K562 (cell line): Measurements from ENCODE around the gene CYP11A1. TPM values are rescaled to one million over a fixed set of nuclear protein-coding genes. Genes with fewer than 3 reads are reported as not detected.
A peak's percentile ranks its signal among the peaks of the same experiment; 100 is the strongest.

Experiments used
- ATAC-seq: fragments of 200-7000 bp; cut with Tn5 transposase; 3 replicates; pipeline ENCODE4 v1.9.1; 2020; ENCODE audit warnings: moderate library complexity
- BruUV-seq: library from RNA; stranded (reverse); fragments of 400-500 nt; replicated peaks from 2 replicates; lab custom pipeline; 2021; lab: Mats Ljungman, UMichigan
- CTCF ChIA-PET: fragments of 300-600 bp; formaldehyde crosslinking; extraction: SDS; loops from one replicate; lab custom pipeline; 2021; ENCODE audit warnings: low intra/inter-chr PET ratio; lab: Yijun Ruan, JAX
- POLR2A ChIA-PET: fragments of 300-600, 350-650 bp; sonication (Branson Sonifier 250); formaldehyde crosslinking; extraction: SDS; loops from one replicate; lab custom pipeline; 2021; ENCODE audit warnings: antibody characterized with exemption, inconsistent platforms; lab: Yijun Ruan, JAX
- DNase-seq, 4 experiments: peaks; one replicate each; pipeline versions ENCODE4 v3.0.0 to v3.0.0-alpha.2; 2011 to 2018; ENCODE audit warnings: low spot score in 3 of 4, mixed read lengths in 3 of 4; ENCODE audit errors: extremely low read depth in 1 of 4
- FAIRE-seq: peaks from 2 replicates; lab custom pipeline; 2011; peaks lifted over from hg19 to GRCh38; lab: Jason Lieb, UNC
- H2AFZ ChIP-seq: 2 replicates; pipeline ENCODE4 v1.6.0; 2011; ENCODE audit warnings: low read depth, low read length, control low read depth, inconsistent platforms
- H3K27ac ChIP-seq: fragments of 200-600 bp; 3 replicates; pipeline ENCODE4 v1.8.0; 2011; ENCODE audit warnings: low read depth, mild to moderate bottlenecking, control low read depth, inconsistent platforms, low read length, moderate library complexity, mixed read lengths; ENCODE audit errors: extremely low read depth
- H3K27me3 ChIP-seq, 2 experiments: fragments of 300-600 bp in 1 of 2; 2 replicates in 1 of 2; 3 replicates in 1 of 2; pipeline versions ENCODE4 v1.6.0 to v1.8.0; 2011; ENCODE audit warnings: inconsistent platforms in 2 of 2, low read length in 2 of 2, mild to moderate bottlenecking in 1 of 2, mixed read lengths in 1 of 2, moderate library complexity in 1 of 2; ENCODE audit not compliant: control insufficient read depth in 2 of 2, insufficient read depth in 2 of 2
- H3K36me3 ChIP-seq: fragments of 300-600 bp; 3 replicates; pipeline ENCODE4 v1.8.0; 2011; ENCODE audit warnings: mild to moderate bottlenecking, low read length, inconsistent platforms; ENCODE audit not compliant: control insufficient read depth, insufficient read depth
- H3K4me1 ChIP-seq, 2 experiments: fragments of 200-600 bp in 1 of 2; replicated peaks in 1 of 2; 2 replicates in 1 of 2; 3 replicates in 1 of 2; pipeline versions ENCODE4 v1.5.1 to v1.8.0; 2011; ENCODE audit warnings: inconsistent platforms in 2 of 2, low read length in 2 of 2, mild to moderate bottlenecking in 1 of 2, mixed read lengths in 1 of 2, moderate library complexity in 1 of 2; ENCODE audit not compliant: control insufficient read depth in 2 of 2, insufficient read depth in 2 of 2
- H3K4me2 ChIP-seq: 2 replicates; pipeline ENCODE4 v1.6.1; 2011; ENCODE audit warnings: low read length, control low read depth, inconsistent platforms, mixed read lengths; ENCODE audit not compliant: insufficient read depth
- H3K4me3 ChIP-seq: fragments of 200-600 bp; sonication (generic), shearing (Covaris generic); 2 replicates; pipeline ENCODE4 v1.5.1; 2016; ENCODE audit warnings: control low read depth, inconsistent platforms
- H3K79me2 ChIP-seq: fragments of 200-600 bp; 3 replicates; pipeline ENCODE4 v1.8.0; 2011; ENCODE audit warnings: low read length, inconsistent platforms; ENCODE audit not compliant: control insufficient read depth, insufficient read depth
- H3K9ac ChIP-seq, 2 experiments: 2 replicates each; pipeline versions ENCODE4 v1.6.0 to v1.6.1; 2011; ENCODE audit warnings: low read depth in 2 of 2, low read length in 2 of 2, control low read depth in 1 of 2, inconsistent platforms in 1 of 2, mild to moderate bottlenecking in 1 of 2, mixed read lengths in 1 of 2; ENCODE audit not compliant: insufficient read depth in 1 of 2
- H3K9me1 ChIP-seq: one replicate; pipeline ENCODE4 v1.6.0; 2011; ENCODE audit warnings: inconsistent platforms, mild to moderate bottlenecking, low read length, moderate library complexity; ENCODE audit not compliant: control insufficient read depth, insufficient read depth
- H3K9me3 ChIP-seq: replicated peaks from 2 replicates; pipeline ENCODE4 v1.5.1; 2011; ENCODE audit warnings: low read depth, low read length, inconsistent platforms; ENCODE audit not compliant: control insufficient read depth, insufficient read depth
- H4K20me1 ChIP-seq: replicated peaks from 2 replicates; pipeline ENCODE4 v1.6.1; 2011; ENCODE audit warnings: low read length, inconsistent platforms, mixed read lengths; ENCODE audit not compliant: control insufficient read depth, insufficient read depth
- ELF2 ChIP-seq: fragments of 250-450 bp; sonication (Bioruptor Pico); IDR thresholded peaks from 2 replicates; pipeline ENCODE4 v1.5.0; 2021; ENCODE audit warnings: mild to moderate bottlenecking
- MAFG ChIP-seq: fragments of 450-650 bp; conservative IDR thresholded peaks from 2 replicates; pipeline ENCODE4 v1.6.1; 2016; ENCODE audit warnings: missing genetic modification characterization, missing compliant biosample characterization
- MEIS2 ChIP-seq: fragments of 450-650 bp; IDR thresholded peaks from 2 replicates; pipeline ENCODE4 v1.6.1; 2014; ENCODE audit warnings: mild to moderate bottlenecking; ENCODE audit not compliant: partially characterized antibody
- SIN3B ChIP-seq: fragments of 450-650 bp; IDR thresholded peaks from 2 replicates; pipeline ENCODE4 v1.6.1; 2017; ENCODE audit warnings: low read depth, mild to moderate bottlenecking, moderate library complexity
- SRSF7 ChIP-seq: fragments of 200-400 bp; formaldehyde crosslinking; optimal IDR thresholded peaks from 2 replicates; pipeline ENCODE3; 2017; ENCODE audit warnings: mild to moderate bottlenecking, low read depth, low read length
- ZBTB49 ChIP-seq: sonication (generic); formaldehyde crosslinking; IDR thresholded peaks from 2 replicates; pipeline ENCODE4 v1.8.0; 2022; ENCODE audit warnings: missing genetic modification reagents, mild to moderate bottlenecking, borderline replicate concordance
- ZFP1 ChIP-seq: fragments of 450-650 bp; formaldehyde crosslinking; IDR thresholded peaks from 2 replicates; pipeline ENCODE4 v1.4.0; 2020; ENCODE audit warnings: mild to moderate bottlenecking, mixed read lengths
- ZNF3 ChIP-seq: fragments of 250-450 bp; sonication (Bioruptor Pico); IDR thresholded peaks from 2 replicates; pipeline ENCODE4 v1.5.0; 2021; ENCODE audit warnings: mild to moderate bottlenecking, moderate library complexity
- ZNF655 ChIP-seq: fragments of 250-450 bp; sonication (Bioruptor Pico); IDR thresholded peaks from 2 replicates; pipeline ENCODE4 v1.5.0; 2021
- WGBS: fragments of 100-300 bp; shearing (Covaris generic); methylation state at CpG from one replicate; pipeline ENCODE4 v1.1.6; 2016; ENCODE audit warnings: low coverage, mixed read lengths; ENCODE audit not compliant: insufficient coverage; ENCODE audit errors: missing lambda C conversion rate; 5-methylcytosine and 5-hydroxymethylcytosine counted together
- in situ Hi-C: fragments of 300-500 bp; cut with MboI; formaldehyde crosslinking; loops from 4 replicates; pipeline ENCODE4 v1.15.0; 2018; ENCODE audit warnings: inconsistent platforms, mixed read lengths
- intact Hi-C: fragments of 100-400 bp; cut with micrococcal nuclease; formaldehyde crosslinking; loops from 2 replicates; pipeline ENCODE4 v1.14.2; 2022
- polyA plus RNA-seq, 8 experiments: library from polyadenylated mRNA; depleted of rRNA in 4 of 8; stranded (reverse) in 5 of 8; unstranded in 3 of 8; fragments of >200 nt; fragmentation: Nextera tagmentation in 2 of 8; fragmentation: Illumina TruSeq in 1 of 8; extraction: Ambion mirVana in 2 of 8; extraction: Trizol in 1 of 8; gene quantifications; 2 replicates each; pipeline versions ENCODE4 v1.2.1 to v1.2.3, GENCODE V29; 2011 to 2014; ENCODE audit warnings: inconsistent platforms in 1 of 8, missing spikeins in 1 of 8
- total RNA-seq, 7 experiments: library from RNA; depleted of rRNA in 6 of 7; stranded (reverse); fragments of >200 nt in 6 of 7; fragmentation: Illumina TruSeq in 2 of 7; extraction: Trizol in 2 of 7; gene quantifications; 2 replicates each; pipeline versions ENCODE4 v1.2.1 to v1.2.3, GENCODE V29; 2011 to 2021; ENCODE audit warnings: low replicate concordance in 1 of 7
- TF ChIP-seq, protein P1 (sequence below): fragments of 250-450 bp; sonication (Bioruptor Pico); IDR thresholded peaks from 2 replicates; pipeline ENCODE4 v1.8.0; 2021; ENCODE audit warnings: mild to moderate bottlenecking, moderate library complexity
- TF ChIP-seq, protein P2 (sequence below), 2 experiments: IDR thresholded peaks; 2 replicates each; pipeline ENCODE4 v1.6.1; 2011; ENCODE audit warnings: borderline replicate concordance in 1 of 2, control low read depth in 1 of 2, low read depth in 1 of 2, low read length in 1 of 2, mild to moderate bottlenecking in 1 of 2, mixed read lengths in 1 of 2, moderate library complexity in 1 of 2; ENCODE audit not compliant: insufficient read depth in 1 of 2, insufficient read length in 1 of 2, poor library complexity in 1 of 2, severe bottlenecking in 1 of 2; ENCODE audit errors: extremely low read depth in 1 of 2
- TF ChIP-seq, protein P3 (sequence below): fragments of 450-650 bp; formaldehyde crosslinking; IDR thresholded peaks from 2 replicates; pipeline ENCODE4 v1.4.0; 2020; ENCODE audit warnings: mild to moderate bottlenecking, moderate library complexity

The CYP11A1 gene
- total and polyA plus RNA-seq, 9 of the 15 experiments (the other 6 are each of a cell fraction or from before 2014, with no cell fraction given), result 0.06 to 0.24 (median 0.10) TPM; not detected in 4

- TF ChIP-seq ZBTB49, result no peak
- TF ChIP-seq, protein P1, sequence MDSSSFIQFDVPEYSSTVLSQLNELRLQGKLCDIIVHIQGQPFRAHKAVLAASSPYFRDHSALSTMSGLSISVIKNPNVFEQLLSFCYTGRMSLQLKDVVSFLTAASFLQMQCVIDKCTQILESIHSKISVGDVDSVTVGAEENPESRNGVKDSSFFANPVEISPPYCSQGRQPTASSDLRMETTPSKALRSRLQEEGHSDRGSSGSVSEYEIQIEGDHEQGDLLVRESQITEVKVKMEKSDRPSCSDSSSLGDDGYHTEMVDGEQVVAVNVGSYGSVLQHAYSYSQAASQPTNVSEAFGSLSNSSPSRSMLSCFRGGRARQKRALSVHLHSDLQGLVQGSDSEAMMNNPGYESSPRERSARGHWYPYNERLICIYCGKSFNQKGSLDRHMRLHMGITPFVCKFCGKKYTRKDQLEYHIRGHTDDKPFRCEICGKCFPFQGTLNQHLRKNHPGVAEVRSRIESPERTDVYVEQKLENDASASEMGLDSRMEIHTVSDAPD (CRISPR knock-in tag), result no peak
Observed at GRCh38 chr15:74315626-74316025, 51.8 kb downstream of the CYP11A1 start (continued).

DNA sequence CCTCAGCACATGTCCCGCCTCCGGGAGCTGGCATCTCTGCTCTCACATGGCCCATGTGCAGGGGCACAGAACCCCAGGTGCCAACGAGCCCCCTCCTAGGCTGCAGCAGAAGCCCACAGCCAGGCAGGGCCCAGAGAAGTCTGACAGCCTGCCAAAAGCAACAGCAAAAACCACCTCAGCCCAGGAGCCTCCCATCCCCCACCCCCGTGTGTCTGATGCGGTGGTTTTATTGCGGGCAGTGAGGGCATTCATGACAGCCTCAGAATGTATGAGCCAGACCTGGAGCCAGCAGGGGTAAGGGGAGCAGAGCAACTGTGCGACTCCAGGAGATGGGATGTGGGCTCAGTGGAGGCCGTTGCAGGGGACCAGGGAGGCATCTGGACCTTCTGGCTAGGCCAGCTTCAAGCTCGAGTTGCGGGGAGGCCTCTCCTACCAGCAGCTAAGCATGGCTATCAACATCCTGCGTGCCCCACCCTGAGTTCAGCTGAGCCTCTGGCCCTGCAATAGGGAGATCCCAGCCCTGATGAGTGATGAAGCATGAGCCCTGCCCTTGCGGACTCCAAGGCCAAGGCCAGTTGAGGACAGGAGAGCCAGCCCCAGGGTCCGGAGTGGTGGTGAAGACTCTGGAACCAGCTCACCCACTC lies 52.5 kb downstream of the CYP11A1 start:
- no TSS peak for BruUV-seq
- intact Hi-C loops, result no loop called here
- TF ChIP-seq SIN3B (no peak), ZNF3 (CRISPR knock-in tag) (no peak), ELF2 (no peak), MEIS2 (peak; percentile 82), MAFG (tag) (no peak), SRSF7 (no peak), ZFP1 (CRISPR knock-in tag) (no peak), ZNF655 (no peak)
- TF ChIP-seq, protein P2, sequence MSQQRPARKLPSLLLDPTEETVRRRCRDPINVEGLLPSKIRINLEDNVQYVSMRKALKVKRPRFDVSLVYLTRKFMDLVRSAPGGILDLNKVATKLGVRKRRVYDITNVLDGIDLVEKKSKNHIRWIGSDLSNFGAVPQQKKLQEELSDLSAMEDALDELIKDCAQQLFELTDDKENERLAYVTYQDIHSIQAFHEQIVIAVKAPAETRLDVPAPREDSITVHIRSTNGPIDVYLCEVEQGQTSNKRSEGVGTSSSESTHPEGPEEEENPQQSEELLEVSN (IDR thresholded peaks at IDR 0.05; ENCODE audit: borderline replicate concordance in 1 of 2, extremely low read depth in 1 of 2, insufficient read depth in 1 of 2, insufficient read length in 1 of 2, low read depth in 1 of 2, low read length in 1 of 2, poor library complexity in 1 of 2, severe bottlenecking in 1 of 2), result peak in 1 of 2 experiments; percentile 37
- TF ChIP-seq, protein P3, sequence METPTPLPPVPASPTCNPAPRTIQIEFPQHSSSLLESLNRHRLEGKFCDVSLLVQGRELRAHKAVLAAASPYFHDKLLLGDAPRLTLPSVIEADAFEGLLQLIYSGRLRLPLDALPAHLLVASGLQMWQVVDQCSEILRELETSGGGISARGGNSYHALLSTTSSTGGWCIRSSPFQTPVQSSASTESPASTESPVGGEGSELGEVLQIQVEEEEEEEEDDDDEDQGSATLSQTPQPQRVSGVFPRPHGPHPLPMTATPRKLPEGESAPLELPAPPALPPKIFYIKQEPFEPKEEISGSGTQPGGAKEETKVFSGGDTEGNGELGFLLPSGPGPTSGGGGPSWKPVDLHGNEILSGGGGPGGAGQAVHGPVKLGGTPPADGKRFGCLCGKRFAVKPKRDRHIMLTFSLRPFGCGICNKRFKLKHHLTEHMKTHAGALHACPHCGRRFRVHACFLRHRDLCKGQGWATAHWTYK, result 0 out of 2 replicates have a peak, but pooled peaks have one; percentile 13

More for the DNA sequence above, 52.5 kb downstream of the CYP11A1 start:
- 39% methylated on average over 13 of the region's 13 CpGs for WGBS
- no peaks in the 10 kb centered on the region for H3K79me2 ChIP-seq
- no peak for FAIRE-seq
- H3K4me1 ChIP-seq, result peaks cover 28 to 33% of the 10 kb centered on the region in 2 experiments
- no peaks in the 10 kb centered on the region for H3K9me3 ChIP-seq
- no peak overlapping the region for H3K4me3 ChIP-seq
- H3K27ac ChIP-seq, result 0 out of 3 replicates have a peak overlapping the region, but pooled peaks have one; percentile 29
- no peaks in the 10 kb centered on the region for H4K20me1 ChIP-seq
- DNase-seq, result peak; percentile 47 to 71 (median 62)
- peak overlapping the region; percentile 74 for H2AFZ ChIP-seq
- in situ Hi-C loops, result no loop called here
- CTCF ChIA-PET, result no interaction called here
- no peaks in the 10 kb centered on the region for H3K36me3 ChIP-seq
- no peaks in the 10 kb centered on the region for H3K27me3 ChIP-seq
- peak overlapping the region; percentile 44 for H3K4me2 ChIP-seq
- no peaks in the 10 kb centered on the region for H3K9me1 ChIP-seq
- peak overlapping the region in 1 of 2 experiments; percentile 43; a peak in 2 of 4 replicates for H3K9ac ChIP-seq
- ATAC-seq, result peak; percentile 46
- POLR2A ChIA-PET, result no interaction called here
